HUES48 (cell line): Measurements from ENCODE around the gene ANGPTL2.

Experiments
- H3K27ac ChIP-seq: one replicate; pipeline ENCODE4 v1.7.0; 2013; ENCODE audit warnings: low read depth, low read length, inconsistent platforms
- H3K27me3 ChIP-seq: 2 replicates; pipeline ENCODE4 v1.6.1; 2013; ENCODE audit warnings: mild to moderate bottlenecking, low read length; ENCODE audit not compliant: control insufficient read depth, insufficient read depth
- H3K36me3 ChIP-seq: 2 replicates; pipeline ENCODE4 v1.6.1; 2013; ENCODE audit warnings: low read length; ENCODE audit not compliant: control insufficient read depth, insufficient read depth
- H3K4me1 ChIP-seq: 2 replicates; pipeline ENCODE4 v1.6.1; 2013; ENCODE audit warnings: mild to moderate bottlenecking, low read length; ENCODE audit not compliant: control insufficient read depth, insufficient read depth
- H3K4me3 ChIP-seq: 2 replicates; pipeline ENCODE4 v1.5.1; 2013; ENCODE audit warnings: mild to moderate bottlenecking, low read depth, low read length
- H3K9ac ChIP-seq: 2 replicates; pipeline ENCODE4 v1.6.1; 2013; ENCODE audit warnings: mild to moderate bottlenecking, low read depth, low read length, moderate library complexity
- H3K9me3 ChIP-seq: 2 replicates; pipeline ENCODE4 v1.6.1; 2013; ENCODE audit warnings: low read length; ENCODE audit not compliant: control insufficient read depth, insufficient read depth

Gene ANGPTL2

GRCh38 chr9:127132921-127133647 is 10.6 kb upstream of the ANGPTL2 start:
- Histone ChIP-seq H3K9ac (no peak overlapping the region), H3K4me3 (no peak overlapping the region), H3K27ac (peak overlapping the region; percentile 22), H3K27me3 (no peaks in the 10 kb centered on the region), H3K9me3 (no peaks in the 10 kb centered on the region), H3K4me1 (peaks cover 32% of the 10 kb centered on the region), H3K36me3 (no peaks in the 10 kb centered on the region)

DNA sequence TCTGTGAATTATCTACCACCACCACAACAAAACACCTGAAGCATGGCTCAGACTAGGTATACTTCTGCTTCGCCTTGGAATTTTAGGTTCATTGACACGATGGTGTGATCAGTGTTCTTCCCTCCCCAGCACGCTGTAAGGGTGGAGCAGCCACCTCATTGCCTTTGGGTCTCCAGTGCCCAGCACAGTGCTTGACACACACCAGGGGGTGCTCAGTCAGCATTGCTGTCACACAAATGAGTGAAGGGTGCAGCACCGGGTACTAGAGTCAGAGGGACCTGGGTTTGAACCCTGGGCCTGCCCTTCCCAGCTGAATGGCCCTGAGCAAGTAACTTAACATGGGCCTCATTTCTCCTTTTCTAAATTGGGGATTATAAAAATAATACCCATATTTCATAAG is 9.9 kb upstream of the ANGPTL2 start:
- H3K36me3 ChIP-seq = no peaks in the 10 kb centered on the region
- no peak overlapping the region for H3K4me3 ChIP-seq
- no peak overlapping the region for H3K27ac ChIP-seq
- no peaks in the 10 kb centered on the region for H3K9me3 ChIP-seq
- H3K4me1 ChIP-seq = peaks cover 32% of the 10 kb centered on the region
- H3K9ac ChIP-seq = no peak overlapping the region
- H3K27me3 ChIP-seq = no peaks in the 10 kb centered on the region

DNA sequence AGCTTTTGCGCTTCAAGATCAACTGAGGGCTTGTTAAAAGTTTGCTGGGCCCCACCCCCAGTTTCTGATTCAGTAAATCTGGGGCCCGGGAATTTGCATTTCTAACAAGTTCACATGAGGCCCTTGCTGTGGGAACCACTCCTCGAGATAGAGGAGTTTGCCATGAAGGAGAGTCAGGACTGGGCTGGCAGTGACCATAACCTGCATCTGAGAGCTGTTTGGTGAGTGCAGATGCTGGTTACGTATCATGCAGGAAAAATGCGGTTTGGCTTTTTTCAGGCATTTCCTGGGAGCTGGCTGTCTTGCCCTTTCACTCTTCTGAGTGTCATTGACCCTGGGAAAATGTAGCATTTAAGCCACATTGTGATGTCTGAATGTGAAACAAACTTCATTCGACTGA is 9.4 kb upstream of the ANGPTL2 start:
- Histone ChIP-seq H3K9me3 (no peaks in the 10 kb centered on the region), H3K4me3 (no peak overlapping the region), H3K27ac (no peak overlapping the region), H3K4me1 (peaks cover 32% of the 10 kb centered on the region), H3K27me3 (no peaks in the 10 kb centered on the region), H3K36me3 (no peaks in the 10 kb centered on the region), H3K9ac (no peak overlapping the region)

DNA sequence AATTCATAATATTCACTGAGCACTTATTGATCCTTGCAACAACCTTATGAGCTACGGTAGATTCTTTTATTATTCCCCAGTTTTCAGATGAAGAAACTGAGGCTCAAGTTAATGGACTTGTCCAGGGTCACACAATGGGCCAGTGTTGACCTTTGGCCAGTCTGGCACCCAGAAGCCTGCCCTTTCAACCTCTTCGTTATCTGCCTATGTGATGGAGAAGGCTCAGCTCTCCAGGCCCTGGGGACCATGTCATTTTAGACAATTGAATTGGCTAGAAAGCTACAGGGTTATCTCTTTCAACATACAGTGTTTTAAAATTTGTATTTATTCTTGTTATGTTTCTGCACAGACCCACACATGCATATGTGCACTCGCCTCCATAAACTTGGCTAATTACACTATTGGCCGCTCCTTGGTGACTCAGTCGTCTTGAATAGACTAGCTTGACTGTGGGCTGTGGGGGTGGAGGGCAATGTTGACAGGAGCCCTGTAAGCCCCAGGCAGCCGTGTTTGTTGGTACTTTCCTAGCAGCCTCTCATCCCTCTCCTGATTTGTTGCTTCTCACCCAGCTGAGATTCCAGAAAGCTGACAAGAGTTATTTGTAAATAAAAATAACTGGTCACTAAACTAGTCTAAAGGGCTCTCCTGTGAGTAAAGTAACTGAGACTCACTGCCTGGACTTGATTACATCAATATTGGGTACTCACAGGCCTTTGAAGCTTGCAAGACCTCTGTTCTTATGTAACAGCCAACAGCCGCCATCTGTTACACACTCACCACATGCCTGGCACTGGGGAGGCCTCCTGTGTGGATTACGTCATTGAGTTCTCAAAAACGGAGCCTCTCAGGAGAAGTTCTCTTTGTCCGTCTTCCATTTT is 8.5 kb upstream of the ANGPTL2 start:
- H3K9me3 ChIP-seq = no peaks in the 10 kb centered on the region
- H3K4me3 ChIP-seq = no peak overlapping the region
- no peaks in the 10 kb centered on the region for H3K36me3 ChIP-seq
- H3K4me1 ChIP-seq = peaks cover 32% of the 10 kb centered on the region
- H3K9ac ChIP-seq = no peak overlapping the region
- H3K27me3 ChIP-seq = no peaks in the 10 kb centered on the region
- peak overlapping the region; percentile 29 for H3K27ac ChIP-seq

- no peaks in the 10 kb centered on the region for H3K9me3 ChIP-seq
- no peak overlapping the region for H3K27ac ChIP-seq
- no peak overlapping the region for H3K9ac ChIP-seq
- H3K27me3 ChIP-seq = no peaks in the 10 kb centered on the region
- H3K36me3 ChIP-seq = no peaks in the 10 kb centered on the region
- no peak overlapping the region for H3K4me3 ChIP-seq
- peaks cover 32% of the 10 kb centered on the region for H3K4me1 ChIP-seq
These were observed 7.8 kb upstream of the ANGPTL2 start for GRCh38 chr9:127130235-127130634.

- Histone ChIP-seq H3K36me3 (no peaks in the 10 kb centered on the region), H3K9ac (no peak overlapping the region), H3K27ac (no peak overlapping the region), H3K27me3 (no peaks in the 10 kb centered on the region), H3K4me3 (no peak overlapping the region), H3K4me1 (peaks cover 32% of the 10 kb centered on the region), H3K9me3 (no peaks in the 10 kb centered on the region)
These were observed 7.3 kb upstream of the ANGPTL2 start for GRCh38 chr9:127129718-127130085.

GRCh38 chr9:127129073-127129717 is 6.8 kb upstream of the ANGPTL2 start:
- Histone ChIP-seq H3K4me3 (no peak overlapping the region), H3K9me3 (no peaks in the 10 kb centered on the region), H3K36me3 (no peaks in the 10 kb centered on the region), H3K9ac (no peak overlapping the region), H3K4me1 (peaks cover 32% of the 10 kb centered on the region), H3K27me3 (no peaks in the 10 kb centered on the region), H3K27ac (no peak overlapping the region)

GRCh38 chr9:127128341-127129072 is 6.1 kb upstream of the ANGPTL2 start:
- peaks cover 30% of the 10 kb centered on the region for H3K4me1 ChIP-seq

GRCh38 chr9:127126971-127127370 is 4.5 kb upstream of the ANGPTL2 start:
- Histone ChIP-seq H3K4me1 (peaks cover 24% of the 10 kb centered on the region), H3K36me3 (no peaks in the 10 kb centered on the region), H3K27ac (no peak overlapping the region), H3K27me3 (no peaks in the 10 kb centered on the region), H3K4me3 (no peak overlapping the region), H3K9me3 (no peaks in the 10 kb centered on the region), H3K9ac (no peak overlapping the region)

More at GRCh38 chr9:127128341-127129072, 6.1 kb upstream of the ANGPTL2 start:
- H3K9ac ChIP-seq = no peak overlapping the region
- H3K36me3 ChIP-seq = no peaks in the 10 kb centered on the region
- H3K27ac ChIP-seq = no peak overlapping the region
- H3K9me3 ChIP-seq = no peaks in the 10 kb centered on the region
- no peak overlapping the region for H3K4me3 ChIP-seq
- H3K27me3 ChIP-seq = no peaks in the 10 kb centered on the region

GRCh38 chr9:127124792-127125191 is 2.4 kb upstream of the ANGPTL2 start:
- H3K4me1 ChIP-seq = peaks cover 22% of the 10 kb centered on the region
- H3K36me3 ChIP-seq = no peaks in the 10 kb centered on the region
- H3K4me3 ChIP-seq = no peak overlapping the region
- no peaks in the 10 kb centered on the region for H3K27me3 ChIP-seq
- H3K27ac ChIP-seq = no peak overlapping the region
- H3K9me3 ChIP-seq = no peaks in the 10 kb centered on the region
- no peak overlapping the region for H3K9ac ChIP-seq
